ENCODE data around the gene ST6GALNAC1.

- TF ChIP-seq POLR2A (IDR thresholded peaks at IDR 0.05; ENCODE audit: low read length) (no peak), GATA1 (IDR thresholded peaks at IDR 0.05; ENCODE audit: low read depth, low read length) (no peak)
Measured at GRCh38 chr17:76641501-76641900, 2.1 kb downstream of the ST6GALNAC1 start.
